Endothelial cell of umbilical vein (primary cell): ENCODE results near the gene DNAJB1. TPM values are rescaled to one million over a fixed set of nuclear protein-coding genes. Genes with fewer than 3 reads are reported as not detected.

Source experiments
- BruUV-seq: library from RNA; stranded (reverse); fragments of 400-500 nt; replicated peaks from 2 replicates; lab custom pipeline; 2021; lab: Mats Ljungman, UMichigan
- CTCF ChIA-PET: fragments of 300-600, 350-600 bp; sonication (Branson Sonifier 250); formaldehyde crosslinking; loops from one replicate; lab custom pipeline; 2021; ENCODE audit warnings: antibody characterized with exemption, inconsistent platforms; lab: Charles Lee
- POLR2A ChIA-PET: fragments of 300-600, 350-600 bp; sonication (Branson Sonifier 250); formaldehyde crosslinking; loops from one replicate; lab custom pipeline; 2021; ENCODE audit warnings: antibody characterized with exemption, inconsistent platforms; lab: Charles Lee
- DNase-seq: peaks from one replicate; pipeline ENCODE4 v3.0.0-alpha.2; 2011; ENCODE audit warnings: low read depth, low spot score
- FAIRE-seq: peaks from 2 replicates; lab custom pipeline; 2011; peaks lifted over from hg19 to GRCh38; lab: Jason Lieb, UNC
- H2AFZ ChIP-seq: 2 replicates; pipeline ENCODE4 v1.6.0; 2012; ENCODE audit warnings: low read depth, low read length, control low read depth, inconsistent platforms
- H3K27ac ChIP-seq: 2 replicates; pipeline ENCODE4 v1.5.1; 2011; ENCODE audit warnings: low read depth, mild to moderate bottlenecking, control low read depth, low read length, moderate library complexity; ENCODE audit not compliant: insufficient read depth
- H3K27me3 ChIP-seq, 2 experiments: 2 replicates each; pipeline versions ENCODE4 v1.6.0 to v1.6.1; 2011; ENCODE audit warnings: low read length in 2 of 2, mixed read lengths in 1 of 2; ENCODE audit not compliant: control insufficient read depth in 2 of 2, insufficient read depth in 2 of 2
- H3K36me3 ChIP-seq, 2 experiments: 2 replicates in 1 of 2; 3 replicates in 1 of 2; pipeline ENCODE4 v1.5.1; 2011; ENCODE audit warnings: low read length in 2 of 2, mild to moderate bottlenecking in 1 of 2, moderate library complexity in 1 of 2; ENCODE audit not compliant: control insufficient read depth in 2 of 2, insufficient read depth in 2 of 2; ENCODE audit errors: extremely low read depth in 1 of 2
- H3K4me1 ChIP-seq: 3 replicates; pipeline ENCODE4 v1.5.1; 2011; ENCODE audit warnings: mild to moderate bottlenecking, low read length; ENCODE audit not compliant: control insufficient read depth, insufficient read depth; ENCODE audit errors: extremely low read depth
- H3K4me2 ChIP-seq: 2 replicates; pipeline ENCODE4 v1.6.1; 2011; ENCODE audit warnings: low read length, control low read depth, mixed read lengths; ENCODE audit not compliant: insufficient read depth
- H3K4me3 ChIP-seq, 3 experiments: fragments of 200-600 bp in 1 of 3; sonication (generic), shearing (Covaris generic) in 1 of 3; replicated peaks in 1 of 3; 2 replicates each; pipeline ENCODE4 v1.5.1; 2011 to 2016; ENCODE audit warnings: control low read depth in 3 of 3, low read length in 3 of 3, mild to moderate bottlenecking in 2 of 3, inconsistent platforms in 1 of 3, low read depth in 1 of 3, moderate library complexity in 1 of 3; ENCODE audit not compliant: insufficient read depth in 1 of 3
- H3K79me2 ChIP-seq: 2 replicates; pipeline ENCODE4 v1.6.0; 2012; ENCODE audit warnings: low read length, inconsistent platforms; ENCODE audit not compliant: control insufficient read depth, insufficient read depth
- H3K9ac ChIP-seq: replicated peaks from 2 replicates; pipeline ENCODE3; 2011; ENCODE audit warnings: low read length, control low read depth; ENCODE audit not compliant: insufficient read depth; ENCODE audit errors: extremely low read depth
- H3K9me1 ChIP-seq: replicated peaks from 3 replicates; pipeline ENCODE4 v1.6.0; 2011; ENCODE audit warnings: mild to moderate bottlenecking, low read length; ENCODE audit not compliant: control insufficient read depth, insufficient read depth; ENCODE audit errors: extremely low read depth
- H3K9me3 ChIP-seq: replicated peaks from 2 replicates; pipeline ENCODE4 v1.5.1; 2012; ENCODE audit warnings: low read length, inconsistent platforms; ENCODE audit not compliant: control insufficient read depth, insufficient read depth
- H4K20me1 ChIP-seq: replicated peaks from 2 replicates; pipeline ENCODE3; 2011; ENCODE audit warnings: mild to moderate bottlenecking, low read length; ENCODE audit not compliant: control insufficient read depth, insufficient read depth; ENCODE audit errors: extremely low read depth
- EZH2 ChIP-seq: IDR thresholded peaks from 2 replicates; pipeline ENCODE4 v1.6.1; 2012; ENCODE audit warnings: borderline replicate concordance, low read depth, mild to moderate bottlenecking, moderate library complexity, low read length, inconsistent platforms; ENCODE audit not compliant: severe bottlenecking
- FOS ChIP-seq: IDR thresholded peaks from 2 replicates; pipeline ENCODE4 v1.6.1; 2011; ENCODE audit warnings: mild to moderate bottlenecking, low read length, moderate library complexity, borderline replicate concordance; ENCODE audit not compliant: insufficient read depth
- GATA2 ChIP-seq: IDR thresholded peaks from 2 replicates; pipeline ENCODE4 v1.7.0; 2011; ENCODE audit warnings: low read depth, mild to moderate bottlenecking, moderate library complexity, mixed read lengths, low read length; ENCODE audit not compliant: insufficient read length, insufficient read depth
- JUN ChIP-seq: IDR thresholded peaks from 2 replicates; pipeline ENCODE4 v1.6.1; 2011; ENCODE audit warnings: borderline replicate concordance, low read depth; ENCODE audit not compliant: insufficient read length, insufficient read depth
- MAX ChIP-seq: IDR thresholded peaks from 2 replicates; pipeline ENCODE4 v1.6.1; 2011; ENCODE audit not compliant: insufficient read depth, insufficient read length
- MYC ChIP-seq: IDR thresholded peaks from one replicate; pipeline ENCODE4 v1.6.1; 2011; ENCODE audit warnings: mild to moderate bottlenecking, low read depth, low read length
- POLR2A ChIP-seq: IDR thresholded peaks from 2 replicates; pipeline ENCODE4 v1.6.1; 2012; ENCODE audit warnings: low read depth, mild to moderate bottlenecking, control low read depth, low read length
- POLR2AphosphoS5 ChIP-seq: IDR thresholded peaks from 2 replicates; pipeline ENCODE4 v1.6.1; 2012; ENCODE audit warnings: low read depth, mild to moderate bottlenecking, control low read depth, low read length, moderate library complexity; ENCODE audit not compliant: insufficient read depth
- dilution Hi-C: fragments of 300-500 bp; cut with MboI; formaldehyde crosslinking; loops from one replicate; pipeline ENCODE4 v1.15.0; 2019; ENCODE audit warnings: low sequenced_read_pairs; ENCODE audit not compliant: extremely low pct_ligation_motif_present
- intact Hi-C: fragments of 100-400 bp; cut with micrococcal nuclease; formaldehyde crosslinking; loops from one replicate; pipeline ENCODE4 v1.10.0; 2022
- polyA plus RNA-seq, 4 experiments: library from polyadenylated mRNA; depleted of rRNA in 3 of 4; stranded (reverse) in 3 of 4; unstranded in 1 of 4; fragments of >200 nt; gene quantifications; 2 replicates each; pipeline versions ENCODE4 v1.2.1 to v1.2.3, GENCODE V29; 2011 to 2012; ENCODE audit warnings: missing spikeins in 1 of 4
- total RNA-seq: library from RNA; stranded (reverse); gene quantifications from 2 replicates; pipeline ENCODE4 v1.2.3, GENCODE V29; 2021
- TF ChIP-seq, protein P1 (sequence below), 2 donors: IDR thresholded peaks; 1 replicate in 1 of 2; 2 replicates in 1 of 2; pipeline ENCODE4 v1.5.1; 2011; ENCODE audit warnings: low read length in 2 of 2, mild to moderate bottlenecking in 2 of 2, moderate library complexity in 2 of 2, control low read depth in 1 of 2, inconsistent platforms in 1 of 2, low read depth in 1 of 2; ENCODE audit not compliant: insufficient read depth in 1 of 2; ENCODE audit errors: extremely low read depth in 1 of 2

Gene DNAJB1
- total and polyA plus RNA-seq, 2 donors (not counting 3 experiments of a cell fraction or from before 2014, with no cell fraction given): 58.6 to 59.8 TPM

DNA sequence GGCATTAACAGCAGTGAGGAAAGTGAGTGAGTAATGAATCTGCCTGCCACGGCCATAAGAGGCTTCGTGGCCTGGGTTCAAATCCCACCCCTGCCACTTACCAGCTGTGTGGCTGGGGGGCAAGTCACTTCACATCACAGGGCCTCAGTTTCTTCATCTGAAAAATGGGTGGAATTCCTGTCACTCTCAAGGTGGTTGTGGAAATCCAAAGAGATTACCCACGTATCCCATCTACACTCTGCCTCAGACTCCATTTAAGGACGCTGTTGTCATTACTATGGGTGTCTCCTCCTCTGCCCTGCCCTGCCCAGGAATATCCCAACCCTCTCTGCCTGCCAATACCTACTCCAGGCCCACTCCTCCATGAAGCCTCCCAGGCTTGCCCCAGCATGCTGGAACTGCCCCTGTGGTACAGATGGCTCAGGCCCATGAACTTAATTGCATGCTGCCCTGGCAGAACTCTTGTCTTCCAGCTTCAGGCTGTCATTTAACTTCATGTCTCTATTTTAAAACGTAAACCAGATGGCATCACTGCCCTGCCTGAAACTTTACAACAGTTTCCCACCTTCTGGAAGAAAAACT lies 25.4 kb downstream of the DNAJB1 start:
- dilution Hi-C loops (no loop called here), intact Hi-C loops (no loop called here)
- H3K36me3 ChIP-seq: peaks cover 3 to 15% of the 10 kb centered on the region in 2 experiments
- TF ChIP-seq, protein P1, sequence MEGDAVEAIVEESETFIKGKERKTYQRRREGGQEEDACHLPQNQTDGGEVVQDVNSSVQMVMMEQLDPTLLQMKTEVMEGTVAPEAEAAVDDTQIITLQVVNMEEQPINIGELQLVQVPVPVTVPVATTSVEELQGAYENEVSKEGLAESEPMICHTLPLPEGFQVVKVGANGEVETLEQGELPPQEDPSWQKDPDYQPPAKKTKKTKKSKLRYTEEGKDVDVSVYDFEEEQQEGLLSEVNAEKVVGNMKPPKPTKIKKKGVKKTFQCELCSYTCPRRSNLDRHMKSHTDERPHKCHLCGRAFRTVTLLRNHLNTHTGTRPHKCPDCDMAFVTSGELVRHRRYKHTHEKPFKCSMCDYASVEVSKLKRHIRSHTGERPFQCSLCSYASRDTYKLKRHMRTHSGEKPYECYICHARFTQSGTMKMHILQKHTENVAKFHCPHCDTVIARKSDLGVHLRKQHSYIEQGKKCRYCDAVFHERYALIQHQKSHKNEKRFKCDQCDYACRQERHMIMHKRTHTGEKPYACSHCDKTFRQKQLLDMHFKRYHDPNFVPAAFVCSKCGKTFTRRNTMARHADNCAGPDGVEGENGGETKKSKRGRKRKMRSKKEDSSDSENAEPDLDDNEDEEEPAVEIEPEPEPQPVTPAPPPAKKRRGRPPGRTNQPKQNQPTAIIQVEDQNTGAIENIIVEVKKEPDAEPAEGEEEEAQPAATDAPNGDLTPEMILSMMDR (IDR thresholded peaks at IDR 0.05; ENCODE audit: extremely low read depth in 1 of 2, insufficient read depth in 1 of 2, low read depth in 1 of 2, low read length in 2 of 2): no peak
- TF ChIP-seq MAX: no peak
- TF ChIP-seq JUN: no peak
- no peak for TF ChIP-seq MYC
- TF ChIP-seq POLR2A: no peak
- TF ChIP-seq FOS: no peak
- TF ChIP-seq POLR2AphosphoS5: no peak
- no peak for TF ChIP-seq EZH2
- TF ChIP-seq GATA2: no peak
- H3K9me1 ChIP-seq: no peaks in the 10 kb centered on the region
- H3K9me3 ChIP-seq: no peaks in the 10 kb centered on the region
- H3K4me2 ChIP-seq: no peak overlapping the region
- H3K27ac ChIP-seq: no peak overlapping the region
- no peak for DNase-seq
- CTCF ChIA-PET: no interaction called here
- peaks cover 23% of the 10 kb centered on the region for H3K79me2 ChIP-seq
- no peak overlapping the region for H3K9ac ChIP-seq
- peaks cover 23% of the 10 kb centered on the region for H3K4me1 ChIP-seq
- H3K4me3 ChIP-seq: no peak overlapping the region
- no peaks in the 10 kb centered on the region for H4K20me1 ChIP-seq
- POLR2A ChIA-PET: no interaction called here
- no peak for FAIRE-seq
- no peaks in the 10 kb centered on the region for H3K27me3 ChIP-seq
- H2AFZ ChIP-seq: no peak overlapping the region
- no TSS peak for BruUV-seq
